Fibroblast of skin of left quadriceps (primary cell): Measurements from ENCODE around the gene ANO1.
"Not testable (repeated sequence)": the region's sequence is repeated elsewhere in the genome, so short reads cannot be mapped to it uniquely, and the experiment has no call there.

Source experiments
- DNase-seq, 2 experiments: peaks; one replicate each; pipeline ENCODE4 v3.0.0-alpha.2; 2013; ENCODE audit warnings: low read depth in 2 of 2

The ANO1 gene

DNA sequence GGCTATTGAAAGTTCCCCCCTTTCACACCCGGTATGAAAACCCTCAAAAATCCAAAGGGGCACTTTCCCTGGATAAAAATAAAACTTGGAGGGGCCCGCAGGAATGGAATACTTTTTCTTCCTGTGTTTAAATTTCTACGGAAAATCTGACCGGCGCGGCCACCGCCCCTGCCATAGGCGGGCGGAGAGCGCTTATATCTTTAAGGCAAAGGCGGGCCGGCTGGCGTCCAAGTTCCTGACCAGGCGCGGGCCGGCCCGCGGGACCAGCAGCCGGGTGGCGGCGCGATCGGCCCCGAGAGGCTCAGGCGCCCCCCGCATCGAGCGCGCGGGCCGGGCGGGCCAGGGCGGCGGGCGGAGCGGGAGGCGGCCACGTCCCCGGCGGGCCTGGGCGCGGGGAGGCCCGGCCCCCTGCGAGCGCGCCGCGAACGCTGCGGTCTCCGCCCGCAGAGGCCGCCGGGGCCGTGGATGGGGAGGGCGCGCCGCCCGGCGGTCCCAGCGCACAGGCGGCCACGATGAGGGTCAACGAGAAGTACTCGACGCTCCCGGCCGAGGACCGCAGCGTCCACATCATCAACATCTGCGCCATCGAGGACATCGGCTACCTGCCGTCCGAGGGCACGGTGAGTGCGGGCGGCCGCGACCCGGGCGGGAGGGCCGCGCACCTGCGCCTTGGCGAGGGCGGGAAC, at the start of gene ANO1:
TSS of gene ANO1 (plus strand) at position 223 of the 686 bp plus-strand sequence. CDS start at position 513, 290 bp downstream.
- no peak for DNase-seq

DNA sequence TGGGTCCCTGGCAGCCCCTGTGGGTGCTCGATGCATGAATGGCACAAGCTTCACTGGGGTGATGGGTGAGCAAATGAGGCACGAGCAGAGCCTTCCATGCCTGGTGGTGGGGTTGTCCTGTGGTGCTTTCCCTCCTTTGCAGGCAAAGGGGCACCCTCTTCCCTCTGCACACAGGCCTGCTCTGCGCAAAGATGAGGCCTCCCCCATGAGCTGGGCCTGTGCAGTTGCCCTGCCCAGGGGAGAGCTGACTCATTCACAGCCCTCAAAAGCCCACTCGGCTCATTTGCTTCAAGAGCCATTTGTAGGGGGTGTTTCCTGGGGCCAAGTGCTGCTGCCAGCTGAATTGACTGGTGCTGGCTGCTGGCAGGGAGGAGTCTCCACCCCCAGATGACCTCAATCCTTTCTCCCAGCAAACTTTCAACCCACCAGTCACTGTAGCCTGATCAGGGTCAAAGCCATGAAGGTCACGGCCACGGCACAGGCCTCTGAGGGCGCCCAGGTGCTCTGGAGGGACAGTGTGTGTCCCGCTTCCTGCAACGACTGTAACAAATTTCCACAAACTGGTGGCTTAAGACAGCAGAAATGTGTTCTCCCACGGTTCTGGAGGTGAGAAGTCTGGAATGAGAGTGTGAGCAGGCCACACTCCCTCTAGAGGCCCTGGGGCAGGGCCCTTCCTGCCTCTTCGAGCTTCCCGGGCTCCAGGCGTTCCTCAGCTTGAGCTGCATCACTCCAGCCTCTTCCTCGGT, 48.8 kb upstream of the ANO1 start:
- DNase-seq: no peak

DNA sequence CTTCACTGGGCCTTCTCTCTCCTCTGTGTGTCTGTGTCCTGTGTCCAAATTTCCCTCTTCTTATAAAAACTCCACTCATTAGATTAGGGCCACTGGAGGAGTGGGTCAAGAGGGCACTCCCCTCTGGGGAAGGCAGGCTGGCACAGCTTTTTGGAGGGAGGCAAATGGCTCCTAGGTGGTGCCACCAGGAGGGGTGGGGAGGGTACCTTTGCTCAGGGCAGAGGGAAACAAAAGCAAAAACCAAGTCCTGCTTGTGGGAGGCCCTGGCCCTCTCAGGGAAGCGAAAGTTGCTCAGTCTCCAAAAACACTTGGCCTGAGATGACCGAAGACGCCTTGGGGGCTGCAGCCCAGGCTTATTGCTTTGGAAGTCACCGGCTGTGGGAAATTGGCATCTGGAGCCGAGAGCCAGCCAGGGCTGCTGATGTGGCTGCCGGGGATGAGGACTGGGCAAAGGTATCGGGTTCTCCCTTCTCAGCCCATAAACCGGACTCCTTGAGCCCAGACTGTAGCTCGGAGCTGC, 48.2 kb upstream of the ANO1 start:
- DNase-seq: no peak

DNA sequence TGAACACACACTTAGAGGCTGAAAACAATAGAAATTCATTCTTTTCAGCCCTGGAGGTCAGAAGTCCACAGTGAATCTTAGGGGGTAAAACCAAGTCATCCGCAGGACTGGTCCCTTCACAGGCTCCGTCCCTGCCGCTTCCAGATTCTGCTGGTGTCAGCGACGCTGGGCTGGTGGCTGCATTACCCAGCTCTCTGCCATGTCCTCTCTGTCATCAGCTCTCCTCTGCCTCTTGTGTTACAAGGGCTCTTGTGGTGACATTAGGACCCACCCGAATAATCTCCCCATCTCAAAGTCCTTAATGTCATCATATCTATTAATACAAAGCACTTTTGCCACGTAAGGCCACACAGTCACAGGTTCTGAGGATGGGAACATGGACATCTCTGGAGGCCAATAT, 47.7 kb upstream of the ANO1 start:
- DNase-seq: no peak

DNA sequence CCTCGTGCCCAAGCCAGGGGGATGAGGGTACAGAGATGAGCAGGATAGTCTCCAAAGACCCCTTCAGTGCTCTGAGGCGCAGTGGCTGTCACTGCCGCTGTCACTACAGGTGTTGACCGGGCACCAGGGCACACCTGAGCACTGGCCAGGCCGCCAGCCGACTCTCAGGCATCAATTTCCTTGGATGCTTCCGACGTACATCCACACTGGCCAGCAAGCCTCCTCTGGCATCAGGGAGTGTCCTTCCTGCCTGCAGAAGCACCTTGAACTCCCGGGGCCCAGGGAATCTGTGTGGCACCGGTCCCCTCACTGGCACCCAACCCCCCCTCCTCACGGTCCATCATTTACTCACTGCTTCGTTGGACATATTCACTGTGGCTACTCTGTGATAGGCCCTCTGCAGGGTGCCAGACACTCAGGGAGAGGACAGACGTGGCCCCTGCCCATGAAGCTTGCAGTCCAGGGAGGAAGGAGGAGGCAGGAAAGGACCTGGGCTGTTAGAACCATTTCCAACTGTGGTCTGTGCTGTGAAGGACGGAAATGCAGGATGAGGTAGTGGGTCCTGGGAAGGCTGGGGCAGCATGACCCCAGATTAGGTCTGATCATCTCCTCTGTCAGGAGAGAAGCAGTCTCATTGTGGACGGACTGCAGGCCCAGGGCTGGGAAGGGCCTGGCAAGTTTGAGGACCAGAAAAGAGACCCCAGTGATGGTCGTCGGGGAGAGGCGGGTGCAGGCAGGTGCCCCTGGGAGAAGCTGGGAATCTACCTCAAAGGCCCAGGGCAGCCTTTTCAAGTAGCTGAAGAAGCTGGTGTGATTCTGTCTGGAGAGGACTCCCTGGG, 46.3 kb upstream of the ANO1 start:
- no peak for DNase-seq

DNA sequence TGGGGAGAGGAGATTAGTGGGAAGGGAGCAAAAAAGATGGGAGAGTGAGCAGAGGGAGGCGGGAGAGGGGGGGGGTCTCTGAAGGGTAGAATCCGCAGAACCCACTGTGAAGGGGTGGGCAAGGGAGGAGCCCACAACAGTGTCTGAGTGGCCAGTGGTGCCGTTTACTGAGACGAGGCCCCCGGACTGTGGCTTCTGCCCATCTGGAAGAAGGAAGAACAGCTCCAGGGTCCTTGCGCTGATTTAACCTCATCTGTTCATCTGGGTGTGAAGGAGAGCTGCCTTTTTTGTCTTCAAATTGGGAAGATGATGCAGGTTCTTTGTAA, 45.7 kb upstream of the ANO1 start:
- no peak for DNase-seq

DNA sequence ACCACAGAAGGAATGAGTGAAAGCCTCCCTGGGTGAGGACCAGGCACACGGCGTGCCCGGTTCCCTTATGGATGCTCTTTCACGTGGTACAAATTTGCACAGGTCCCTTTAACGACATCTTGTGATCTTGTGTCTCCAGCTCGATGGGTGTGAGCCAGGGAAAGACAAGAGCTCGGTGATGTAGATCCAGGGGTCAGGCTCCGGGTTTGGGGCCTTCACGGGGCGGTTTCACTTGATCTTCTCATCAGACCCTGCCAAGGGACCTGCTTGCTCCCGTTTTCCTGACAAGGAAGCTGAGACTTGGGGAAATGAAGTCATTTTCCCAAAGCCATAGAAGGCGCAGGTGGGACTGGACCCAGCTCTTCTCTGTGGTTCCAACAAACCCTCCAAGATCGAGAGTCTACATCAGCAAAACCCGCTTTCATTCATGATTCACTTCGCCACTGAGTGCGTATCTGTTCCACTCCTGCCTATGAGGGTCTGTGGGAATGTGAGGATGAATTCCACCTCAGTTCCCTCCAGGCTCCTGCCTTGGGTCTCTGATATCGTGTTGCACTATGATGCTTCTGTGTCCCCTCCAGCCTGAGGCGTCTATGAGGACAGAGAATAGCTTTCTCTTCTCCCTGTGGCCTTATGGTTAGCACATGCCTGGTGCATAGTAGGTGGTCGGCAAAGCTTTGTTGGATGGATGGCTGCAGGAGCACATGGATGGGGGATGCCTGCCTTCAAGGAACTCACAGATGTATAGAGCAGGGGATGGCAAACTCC, 45.0 kb upstream of the ANO1 start:
- no peak for DNase-seq

DNA sequence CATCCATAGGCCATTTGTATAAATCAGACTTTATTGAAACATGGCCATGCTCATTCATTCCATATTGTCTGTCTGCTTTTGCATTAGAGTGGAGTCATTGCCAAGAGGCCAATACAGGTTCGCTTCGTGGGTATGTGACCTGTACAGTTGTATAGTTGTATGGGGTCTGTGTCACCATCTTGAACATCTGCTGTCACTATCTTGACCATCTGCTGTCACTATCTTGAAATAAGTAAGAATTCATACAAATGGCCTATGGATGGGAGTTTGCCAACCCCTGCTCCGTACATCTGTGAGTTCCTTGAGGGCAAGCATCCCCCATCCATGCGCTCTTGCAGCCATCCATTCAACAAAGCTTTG, 44.4 kb upstream of the ANO1 start:
- no peak for DNase-seq

DNA sequence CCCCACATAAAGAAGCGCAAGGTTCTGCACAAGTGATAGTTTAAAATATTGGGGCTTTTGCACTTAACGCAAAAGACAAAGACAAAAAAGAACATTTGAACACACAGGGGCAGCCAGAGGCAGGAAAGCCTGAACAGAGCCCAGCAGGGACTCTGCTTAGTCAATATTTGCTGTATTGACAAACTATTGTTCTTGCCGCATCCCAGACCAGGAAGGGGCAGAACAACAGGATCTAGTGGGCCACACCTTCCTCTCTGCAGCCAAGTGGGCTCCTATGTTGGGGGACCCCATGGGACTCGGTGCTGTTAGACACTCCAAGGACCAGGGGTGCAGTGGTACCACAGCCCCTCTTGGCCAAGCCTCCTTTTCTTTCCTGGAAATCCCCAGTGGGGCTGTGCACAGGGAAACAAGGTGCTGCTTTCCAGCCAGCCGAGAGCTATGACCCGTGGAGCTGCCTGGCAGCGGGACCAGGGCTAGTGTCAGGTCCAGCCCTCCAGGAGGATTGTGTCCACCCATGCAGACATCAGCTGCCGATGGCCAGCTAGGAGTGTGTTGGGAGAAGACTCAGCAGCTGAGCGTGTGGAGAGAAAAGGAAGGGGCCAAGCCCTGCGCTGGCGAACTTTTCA, 43.3 kb upstream of the ANO1 start:
- DNase-seq: no peak

DNA sequence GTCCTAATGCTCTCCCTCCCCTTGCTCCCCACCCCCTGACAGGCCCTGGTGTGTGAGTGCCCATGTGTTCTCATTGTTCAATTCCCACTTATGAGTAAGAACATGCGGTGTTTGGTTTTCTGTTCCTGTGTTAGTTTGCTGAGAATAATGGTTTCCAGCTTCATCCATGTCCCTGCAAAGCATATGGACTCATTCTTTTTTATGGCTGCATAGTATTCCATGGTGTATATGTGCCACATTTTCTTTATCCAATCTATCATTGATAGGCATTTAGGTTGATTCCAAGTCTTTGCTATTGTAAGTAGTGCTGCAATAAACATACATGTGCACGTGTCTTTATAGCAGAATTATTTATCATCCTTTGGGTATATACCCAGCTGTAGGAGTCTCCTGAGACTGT, 42.5 kb upstream of the ANO1 start:
- not testable (repeated sequence) for DNase-seq

DNA sequence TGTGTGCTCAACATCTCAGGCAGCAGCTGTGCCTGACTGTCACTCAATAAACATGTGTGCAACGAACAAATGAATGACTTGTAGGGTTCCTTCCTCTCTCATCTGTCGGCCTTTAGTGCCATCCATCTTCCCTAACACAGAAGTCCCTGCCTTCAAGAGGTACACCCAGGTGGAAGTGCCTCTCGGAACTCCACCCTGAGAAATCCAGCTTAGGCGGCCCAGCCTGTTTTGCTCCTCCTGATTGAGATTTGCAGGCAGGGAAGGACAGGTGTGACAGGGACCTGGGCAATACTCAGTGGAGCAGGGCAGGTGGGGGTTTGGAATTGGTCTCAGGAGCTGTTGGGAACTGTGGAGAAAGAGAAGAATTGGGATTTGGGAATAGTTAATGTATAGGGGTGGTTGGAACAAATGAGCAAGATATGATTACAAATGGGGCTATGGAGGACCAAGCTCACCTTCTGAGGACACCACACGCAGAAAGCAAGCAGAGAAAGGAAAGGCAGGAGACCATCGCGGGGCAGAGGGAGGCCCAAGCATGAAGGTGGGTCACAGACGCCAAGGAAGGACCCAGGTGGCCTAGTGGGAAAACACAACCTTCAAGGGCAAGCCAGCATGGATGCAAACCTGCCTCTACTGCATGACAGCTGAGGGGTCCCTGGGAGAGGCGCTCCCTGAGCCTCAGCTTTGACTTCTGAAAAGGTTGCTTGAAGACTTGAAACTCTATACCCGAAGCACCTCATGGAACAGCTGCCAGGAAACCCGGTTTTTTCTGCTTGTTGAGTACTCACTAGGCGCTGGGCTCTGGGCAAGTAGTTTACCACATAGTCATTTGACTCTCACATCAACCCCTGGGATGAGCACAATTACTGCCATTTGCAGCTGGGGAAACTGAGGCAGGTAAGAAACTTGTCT, 40.9 kb upstream of the ANO1 start:
- no peak for DNase-seq

DNA sequence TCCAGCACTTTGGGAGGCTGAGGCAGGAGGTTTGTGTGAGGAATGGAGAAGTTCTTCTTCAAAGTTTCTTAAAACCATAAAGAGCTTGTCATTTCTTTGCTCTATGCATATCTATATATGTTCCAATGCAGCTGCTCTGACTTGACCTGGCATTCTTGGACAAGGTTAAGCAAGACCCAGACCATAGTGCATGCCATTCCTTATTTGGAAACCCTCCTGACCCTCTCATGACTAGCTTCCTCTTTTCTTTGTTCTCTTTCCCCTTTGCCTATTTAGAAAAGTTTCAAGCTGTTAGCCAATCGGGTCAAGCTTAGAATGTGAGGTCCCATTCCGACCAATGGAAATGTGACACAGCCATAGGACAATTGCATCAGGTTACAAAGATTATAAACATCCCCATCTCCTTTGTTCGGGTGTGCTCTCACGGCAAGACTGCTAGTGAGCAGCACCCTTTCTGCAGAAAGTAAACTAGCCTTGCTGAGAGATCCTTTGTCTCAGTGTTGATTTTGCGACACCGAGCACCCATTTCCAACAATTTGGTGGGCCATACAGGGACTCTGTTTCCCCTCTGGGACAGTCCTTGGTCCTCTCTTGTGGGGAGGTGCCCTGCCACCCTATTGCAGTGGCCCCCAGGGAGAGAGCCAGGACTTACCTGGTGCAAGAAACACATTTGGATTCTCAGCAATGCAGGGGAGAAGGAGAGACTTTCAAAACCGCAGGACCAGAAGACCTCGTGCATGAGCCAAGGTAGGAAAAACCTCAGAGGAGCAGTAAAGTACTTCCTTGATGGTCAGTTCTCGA, 39.9 kb upstream of the ANO1 start:
- no peak for DNase-seq

DNA sequence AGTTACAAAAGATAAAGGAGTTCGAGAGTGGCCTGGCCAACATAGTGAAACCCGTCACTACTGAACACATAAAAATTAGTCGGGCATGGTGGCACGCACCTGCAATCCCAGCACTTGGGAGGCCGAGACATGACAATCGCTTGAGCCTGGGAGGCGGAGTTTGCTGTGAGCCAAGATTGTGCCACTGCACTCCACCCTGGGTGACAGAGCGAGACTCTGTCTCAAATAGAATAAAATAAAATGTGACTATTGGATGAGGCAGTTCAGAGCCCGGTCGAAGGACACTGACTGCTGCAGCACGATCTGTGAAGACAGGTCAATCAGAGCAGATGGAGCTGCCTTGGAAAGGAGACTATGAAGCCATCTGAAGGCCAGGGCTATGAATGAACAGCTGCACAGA, 37.7 kb upstream of the ANO1 start:
- DNase-seq: no peak

DNA sequence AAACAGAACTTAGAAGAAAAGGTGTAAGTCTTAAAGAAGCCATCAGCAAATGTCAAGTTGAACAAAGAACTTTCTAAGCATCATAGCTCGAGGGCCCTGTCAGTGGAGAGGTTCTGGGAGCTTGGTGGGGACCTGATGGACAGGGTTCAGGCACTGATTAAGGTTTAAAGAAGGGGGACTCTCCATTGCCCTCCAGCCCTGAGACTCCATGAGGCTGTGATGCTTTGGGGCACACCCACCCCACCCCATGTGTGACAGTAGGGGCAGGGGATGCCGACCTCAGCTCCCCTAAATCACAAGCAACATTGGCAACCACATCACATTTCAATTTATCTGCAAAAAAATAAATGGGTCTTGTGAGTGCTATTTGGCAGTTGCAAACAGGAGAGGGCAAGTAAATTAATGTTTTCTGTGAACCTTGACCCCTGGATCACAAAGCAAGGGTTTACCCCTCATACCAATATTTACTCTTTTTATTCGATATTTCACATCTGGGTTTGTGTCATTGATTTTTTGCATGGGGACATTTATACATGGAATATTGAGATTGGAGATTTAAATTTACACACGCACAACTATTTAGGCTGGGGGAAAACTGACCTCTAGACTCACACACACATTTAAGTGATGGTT, 37.1 kb upstream of the ANO1 start:
- no peak for DNase-seq

DNA sequence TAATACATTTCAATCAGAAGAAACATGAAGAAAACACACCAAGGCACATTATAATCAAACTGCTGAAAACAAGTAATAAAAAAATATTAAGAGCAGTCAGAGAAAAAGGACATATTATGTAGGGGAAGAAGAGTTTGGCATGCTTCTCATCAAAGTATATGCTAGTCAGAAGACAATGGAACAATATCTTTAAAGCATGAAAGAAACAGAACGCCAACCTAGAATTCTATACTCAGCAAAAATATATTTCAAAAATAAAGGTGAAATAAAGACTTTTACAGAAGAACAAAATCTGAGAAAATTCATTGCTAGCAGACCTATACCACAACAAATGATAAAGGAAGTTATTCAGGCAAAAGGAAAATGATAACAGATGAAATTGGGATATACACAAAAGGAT, 34.6 kb upstream of the ANO1 start:
- no peak for DNase-seq

DNA sequence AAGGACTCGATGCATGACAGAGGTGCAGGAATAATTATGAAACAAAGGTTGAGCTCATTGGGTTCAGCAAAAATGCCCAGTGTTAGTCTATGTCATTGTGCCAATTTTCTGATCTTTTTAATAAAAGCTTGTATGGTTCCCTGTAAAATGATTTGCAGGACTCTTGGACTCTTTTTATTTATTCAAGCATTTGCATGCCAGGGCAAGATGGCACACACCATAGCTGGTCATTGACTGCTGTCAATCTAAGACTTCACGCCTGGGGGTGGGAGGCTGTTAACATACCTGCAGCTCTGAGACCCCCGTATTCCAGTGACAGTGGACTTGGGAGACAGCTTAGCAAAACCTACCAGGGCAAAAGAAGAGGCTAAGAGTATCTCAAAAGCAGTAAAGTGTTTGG, 32.0 kb upstream of the ANO1 start:
- no peak for DNase-seq

DNA sequence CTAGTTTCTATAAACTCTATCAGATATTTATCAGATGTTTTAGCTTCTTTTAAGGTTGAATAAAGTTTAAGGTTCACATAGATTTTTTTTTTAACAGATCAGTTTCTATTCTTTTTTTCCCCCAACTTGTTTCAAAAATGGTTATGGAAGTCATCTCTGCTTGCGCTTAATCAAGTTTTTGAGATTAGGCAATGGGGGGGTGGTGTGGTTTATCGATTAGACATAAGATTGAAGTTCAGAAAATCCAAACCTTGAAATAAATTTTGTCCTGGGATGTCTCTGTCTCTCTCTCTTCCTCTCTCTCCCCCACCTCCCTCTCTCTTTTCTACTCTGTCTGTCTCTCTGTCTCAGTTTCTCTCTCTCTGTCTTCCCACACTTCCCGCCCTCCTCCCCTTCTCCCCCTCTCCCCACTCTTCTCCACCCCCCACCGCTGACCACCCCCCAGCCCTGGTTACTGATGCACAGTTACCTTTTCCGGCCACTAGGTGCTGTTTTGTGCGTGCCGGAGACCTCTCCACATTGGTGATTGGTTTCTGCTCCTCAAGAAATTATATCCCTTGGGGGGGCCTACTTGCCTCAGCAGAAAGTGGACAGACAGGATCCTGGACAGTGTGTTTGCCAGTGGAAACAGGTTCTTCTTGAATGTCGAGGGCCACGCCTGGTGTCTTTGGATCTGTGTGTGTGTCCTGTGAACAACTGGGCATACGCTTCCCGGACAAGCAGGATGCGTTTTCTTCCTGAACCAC, 29.7 kb upstream of the ANO1 start:
- no peak for DNase-seq

DNA sequence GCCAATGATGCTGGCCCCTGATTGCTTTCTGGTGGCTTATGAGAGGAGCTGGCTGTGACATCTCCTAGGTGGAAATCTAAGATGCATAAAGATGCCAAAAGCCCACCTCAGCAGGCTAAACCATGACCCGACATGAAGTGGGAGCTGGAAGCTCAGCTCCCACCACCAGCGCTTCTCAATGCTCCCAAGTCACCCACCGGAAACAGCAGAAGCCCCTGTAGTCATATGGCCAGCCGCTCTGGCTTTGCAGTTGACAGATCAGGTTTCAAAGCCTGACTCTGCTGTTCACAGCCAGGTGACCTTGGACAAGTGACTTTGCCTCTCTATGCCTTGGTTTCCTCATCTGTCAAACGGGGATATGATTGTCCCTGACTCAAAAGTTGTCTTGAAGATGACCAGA, 29.1 kb upstream of the ANO1 start:
- no peak for DNase-seq
